CD4-positive, alpha-beta memory T cell (primary cell): ENCODE results near the gene MMP24OS. TPM values are rescaled to one million over a fixed set of nuclear protein-coding genes. Genes with fewer than 3 reads are reported as not detected.
A peak's percentile ranks its signal among the peaks of the same experiment; 100 is the strongest.

ENCODE experiments used
- CTCF ChIA-PET: fragments of 350-600 bp; sonication (Branson Sonifier 250); formaldehyde crosslinking; loops from one replicate; lab custom pipeline; 2021; ENCODE audit warnings: inconsistent platforms; ENCODE audit not compliant: partially characterized antibody; lab: Charles Lee
- POLR2A ChIA-PET: fragments of 350-600 bp; sonication (Branson Sonifier 250); formaldehyde crosslinking; loops from one replicate; lab custom pipeline; 2021; ENCODE audit not compliant: partially characterized antibody; lab: Charles Lee
- DNase-seq, 5 donors: peaks; one replicate each; pipeline versions ENCODE4 v3.0.0 to v3.0.0-alpha.2; 2020 to 2022; ENCODE audit warnings: mixed read lengths in 1 of 5
- H3K27ac ChIP-seq: one replicate; pipeline ENCODE4 v1.7.0; 2013; ENCODE audit warnings: low read depth, low read length
- H3K27me3 ChIP-seq: 2 replicates; pipeline ENCODE4 v1.7.0; 2013; ENCODE audit warnings: mild to moderate bottlenecking, low read length, moderate library complexity; ENCODE audit not compliant: insufficient read depth
- H3K36me3 ChIP-seq: 2 replicates; pipeline ENCODE4 v1.7.0; 2013; ENCODE audit warnings: mild to moderate bottlenecking, low read length, moderate library complexity; ENCODE audit not compliant: insufficient read depth
- H3K4me1 ChIP-seq: 2 replicates; pipeline ENCODE4 v1.7.0; 2013; ENCODE audit warnings: mild to moderate bottlenecking, low read length, moderate library complexity; ENCODE audit not compliant: insufficient read depth
- H3K4me3 ChIP-seq, 2 donors: one replicate each; pipeline ENCODE4 v1.7.0; 2013; ENCODE audit warnings: low read length in 2 of 2, mild to moderate bottlenecking in 1 of 2
- H3K9me3 ChIP-seq, 2 donors: one replicate each; pipeline ENCODE4 v1.7.0; 2013; ENCODE audit warnings: low read length in 2 of 2, control low read depth in 1 of 2; ENCODE audit not compliant: control insufficient read depth in 1 of 2
- H3K27ac Mint-ChIP-seq, 7 donors: one replicate each; pipeline ENCODE4 v1.8.0; 2020 to 2021; ENCODE audit warnings: mixed read lengths in 7 of 7, mild to moderate bottlenecking in 6 of 7, inconsistent platforms in 3 of 7, moderate library complexity in 3 of 7
- H3K27me3 Mint-ChIP-seq, 2 donors: one replicate each; pipeline ENCODE4 v1.8.0; 2020 to 2021; ENCODE audit warnings: mixed read lengths in 2 of 2
- H3K36me3 Mint-ChIP-seq, 2 donors: one replicate each; pipeline ENCODE4 v1.8.0; 2020 to 2021; ENCODE audit warnings: mixed read lengths in 2 of 2, inconsistent platforms in 1 of 2, mild to moderate bottlenecking in 1 of 2
- H3K4me1 Mint-ChIP-seq, 4 donors: one replicate each; pipeline ENCODE4 v1.8.0; 2020 to 2021; ENCODE audit warnings: mixed read lengths in 4 of 4, mild to moderate bottlenecking in 1 of 4
- H3K4me3 Mint-ChIP-seq, 8 donors: one replicate each; pipeline ENCODE4 v1.8.0; 2020 to 2021; ENCODE audit warnings: mixed read lengths in 8 of 8, mild to moderate bottlenecking in 7 of 8, moderate library complexity in 6 of 8, inconsistent platforms in 3 of 8
- H3K9me3 Mint-ChIP-seq, 8 donors: one replicate each; pipeline ENCODE4 v1.8.0; 2020 to 2021; ENCODE audit warnings: mixed read lengths in 8 of 8, mild to moderate bottlenecking in 5 of 8, inconsistent platforms in 3 of 8, moderate library complexity in 1 of 8
- intact Hi-C: fragments of 100-400 bp; cut with micrococcal nuclease; formaldehyde crosslinking; loops from one replicate; pipeline ENCODE4 v1.15.1; 2023
- polyA plus RNA-seq, 2 donors: library from polyadenylated mRNA; unstranded; fragments of 300-500 nt; fragmentation: Illumina TruSeq; gene quantifications; one replicate each; pipeline ENCODE4 v1.2.3, GENCODE V29; 2021
- total RNA-seq, 2 experiments: library from RNA; stranded (reverse); gene quantifications; one replicate each; pipeline ENCODE4 v1.2.3, GENCODE V29; 2021

Gene MMP24OS
- total and polyA plus RNA-seq, 4 experiments from 2014 or later: 4.4 to 91.6 (median 47.0) TPM

GRCh38 chr20:35286077-35286898 lies 8.4 kb upstream of the MMP24OS start:
- H3K36me3 ChIP-seq: no peaks in the 10 kb centered on the region
- Mint-ChIP-seq H3K27ac (peak overlapping the region in 6 of 7 donors; percentile 63 to 90 (median 82)), H3K36me3 (peaks cover 3 to 19% of the 10 kb centered on the region in 2 donors), H3K4me1 (peaks cover 17 to 35% (median 28%) of the 10 kb centered on the region in 4 donors), H3K9me3 (no peaks in the 10 kb centered on the region), H3K4me3 (peak overlapping the region; percentile 60 to 93 (median 89)), H3K27me3 (no peaks in the 10 kb centered on the region)
- no peaks in the 10 kb centered on the region for H3K27me3 ChIP-seq
- POLR2A ChIA-PET: interaction anchor here (2.8 kb wide), 1 partner anchor 9 kb away, joined by 9 read pairs; the partner anchor contains the start of gene MMP24OS
- intact Hi-C loops: no loop called here
- H3K4me3 ChIP-seq: no peak overlapping the region
- CTCF ChIA-PET: no interaction called here
- H3K4me1 ChIP-seq: peaks cover 18% of the 10 kb centered on the region
- H3K9me3 ChIP-seq: no peaks in the 10 kb centered on the region
- no peak for DNase-seq
- H3K27ac ChIP-seq: no peak overlapping the region

GRCh38 chr20:35285806-35286076 lies 7.8 kb upstream of the MMP24OS start:
- H3K4me1 Mint-ChIP-seq: peaks cover 17 to 35% (median 28%) of the 10 kb centered on the region in 4 donors
- H3K4me3 Mint-ChIP-seq: peak overlapping the region; percentile 60 to 93 (median 89)
- H3K27ac Mint-ChIP-seq: peak overlapping the region in 6 of 7 donors; percentile 63 to 90 (median 82)
- peaks cover 3 to 19% of the 10 kb centered on the region in 2 donors for H3K36me3 Mint-ChIP-seq
- H3K36me3 ChIP-seq: peaks cover 2% of the 10 kb centered on the region
- H3K27me3 Mint-ChIP-seq: no peaks in the 10 kb centered on the region
- intact Hi-C loops: loop anchor here (2.0 kb wide), 1 partner anchor 19 kb away; no protein-coding TSS in a partner anchor
- H3K4me1 ChIP-seq: peaks cover 18% of the 10 kb centered on the region
- H3K9me3 ChIP-seq: no peaks in the 10 kb centered on the region
- POLR2A ChIA-PET: no interaction called here
- CTCF ChIA-PET: no interaction called here
- H3K27ac ChIP-seq: no peak overlapping the region
- H3K4me3 ChIP-seq: no peak overlapping the region
- no peaks in the 10 kb centered on the region for H3K9me3 Mint-ChIP-seq
- DNase-seq: no peak
- H3K27me3 ChIP-seq: no peaks in the 10 kb centered on the region

- no peak for DNase-seq
- intact Hi-C loops: loop anchor here (2.0 kb wide), 1 partner anchor 20 kb away; no protein-coding TSS in a partner anchor
These were observed 7.3 kb upstream of the MMP24OS start for GRCh38 chr20:35284992-35285805.

DNA sequence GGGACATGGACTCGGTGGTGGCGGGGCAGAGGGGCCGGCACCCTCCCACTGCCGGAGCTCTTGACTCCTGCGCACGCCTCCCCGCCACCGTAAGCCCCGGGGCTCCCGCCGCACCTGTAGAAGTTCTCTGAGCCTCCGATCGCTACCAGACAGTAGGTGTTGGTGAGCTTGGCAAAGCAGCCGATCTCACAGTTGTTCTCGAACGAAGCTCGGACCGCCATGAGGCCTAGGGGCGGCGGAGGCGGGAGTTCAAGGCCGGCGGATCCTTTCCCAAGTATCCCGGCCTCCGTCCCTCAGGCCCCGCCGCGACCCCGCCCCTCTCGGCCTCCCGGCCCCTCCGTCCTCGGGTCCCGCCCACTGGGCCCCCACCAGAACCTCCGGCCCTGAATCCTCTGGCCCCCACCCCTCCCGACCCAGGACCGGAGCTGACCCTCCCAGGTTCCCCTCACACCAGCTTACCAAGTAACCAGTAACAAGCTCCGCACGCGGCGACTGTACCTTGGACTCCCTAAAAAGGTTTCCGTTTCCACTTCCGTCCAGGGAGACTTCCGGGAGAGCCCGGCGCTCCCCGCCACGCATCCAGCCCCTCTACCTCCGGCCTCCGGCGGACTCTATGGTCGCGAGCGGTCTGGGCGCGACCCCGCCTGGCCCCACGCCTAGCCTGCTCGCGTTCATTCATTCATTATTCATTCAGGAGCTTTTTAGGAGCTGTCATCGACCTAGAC lies 6.5 kb upstream of the MMP24OS start, which contains the start of gene EIF6:
Gene EIF6 (minus strand): TSS at position 506 of the 725 bp plus-strand sequence. CDS start 285 bp downstream, at position 221.
- H3K4me3 Mint-ChIP-seq: peak within 1 kb of the TSS; percentile 87 to 94 (median 90)
- H3K4me1 Mint-ChIP-seq: peaks cover 19 to 42% (median 30%) of the 10 kb centered on the region in 4 donors
- Histone ChIP-seq H3K27me3 (no peaks in the 10 kb centered on the region), H3K36me3 (peaks cover 15% of the 10 kb centered on the region), H3K9me3 (no peaks in the 10 kb centered on the region), H3K4me1 (peaks cover 18% of the 10 kb centered on the region), H3K27ac (peak within 1 kb of the TSS; percentile 72), H3K4me3 (peak within 1 kb of the TSS; percentile 71 to 80)
- ChIA-PET POLR2A (interaction anchor here (0.6 to 1.7 kb wide), 12 partner anchors 9 to 1172 kb away, joined by 3 to 7 read pairs (median 4); partner anchors contain the start of genes DYNLRB1, EDEM2, EIF2S2 and NCOA6), CTCF (interaction anchor here (1.0 to 1.8 kb wide), 4 partner anchors 9 to 172 kb away, joined by 3 to 14 read pairs (median 4); no protein-coding TSS in a partner anchor)
- H3K9me3 Mint-ChIP-seq: no peaks in the 10 kb centered on the region
- peaks cover 12 to 29% of the 10 kb centered on the region in 2 donors for H3K36me3 Mint-ChIP-seq
- peak; percentile 50 to 66 (median 55) for DNase-seq
- H3K27me3 Mint-ChIP-seq: no peaks in the 10 kb centered on the region
- intact Hi-C loops: loop anchor here (2.0 kb wide), 1 partner anchor 20 kb away; no protein-coding TSS in a partner anchor
- peak within 1 kb of the TSS; percentile 70 to 97 (median 90) for H3K27ac Mint-ChIP-seq

More at GRCh38 chr20:35284992-35285805, 7.3 kb upstream of the MMP24OS start:
- POLR2A ChIA-PET: interaction anchor here (0.9 to 1.7 kb wide), 8 partner anchors 9 to 769 kb away, joined by 3 to 7 read pairs (median 4); partner anchors contain the start of genes DYNLRB1, EDEM2 and NCOA6
- Mint-ChIP-seq H3K4me1 (peaks cover 18 to 37% (median 29%) of the 10 kb centered on the region in 4 donors), H3K36me3 (peaks cover 5 to 22% of the 10 kb centered on the region in 2 donors), H3K4me3 (peak overlapping the region; percentile 87 to 94 (median 90)), H3K27me3 (no peaks in the 10 kb centered on the region), H3K9me3 (no peaks in the 10 kb centered on the region), H3K27ac (peak overlapping the region; percentile 70 to 97 (median 90))
- Histone ChIP-seq H3K4me3 (peak overlapping the region; percentile 71 to 80), H3K27ac (peak overlapping the region; percentile 72), H3K36me3 (peaks cover 7% of the 10 kb centered on the region), H3K27me3 (no peaks in the 10 kb centered on the region), H3K4me1 (peaks cover 18% of the 10 kb centered on the region), H3K9me3 (no peaks in the 10 kb centered on the region)
- CTCF ChIA-PET: interaction anchor here (1.0 to 1.8 kb wide), 3 partner anchors 10 to 18 kb away, joined by 3 to 14 read pairs (median 5); no protein-coding TSS in a partner anchor

- Mint-ChIP-seq H3K9me3 (no peaks in the 10 kb centered on the region), H3K4me1 (peaks cover 19 to 42% (median 30%) of the 10 kb centered on the region in 4 donors), H3K27me3 (no peaks in the 10 kb centered on the region), H3K4me3 (peak overlapping the region; percentile 87 to 94 (median 90)), H3K36me3 (peaks cover 15 to 36% of the 10 kb centered on the region in 2 donors), H3K27ac (peak overlapping the region; percentile 70 to 97 (median 89))
- Histone ChIP-seq H3K27ac (peak overlapping the region; percentile 72), H3K4me3 (peak overlapping the region; percentile 71 to 80), H3K4me1 (peaks cover 18% of the 10 kb centered on the region), H3K27me3 (no peaks in the 10 kb centered on the region), H3K36me3 (peaks cover 23% of the 10 kb centered on the region), H3K9me3 (no peaks in the 10 kb centered on the region)
- ChIA-PET CTCF (interaction anchor here (0.6 to 1.8 kb wide), 5 partner anchors 8 to 173 kb away, joined by 3 to 14 read pairs (median 4); no protein-coding TSS in a partner anchor), POLR2A (interaction anchor here (0.6 to 1.7 kb wide), 10 partner anchors 8 to 1171 kb away, joined by 3 to 7 read pairs (median 3); partner anchors contain the start of genes DYNLRB1, EDEM2, EIF2S2 and NCOA6)
- peak in 1 of 5 donors; percentile 31 for DNase-seq
- intact Hi-C loops: loop anchor here (2.0 kb wide), 1 partner anchor 21 kb away; no protein-coding TSS in a partner anchor
These were observed 5.7 kb upstream of the MMP24OS start for GRCh38 chr20:35283441-35284266.
